ENCODE data around the gene PDCD4. TPM values are rescaled to one million over a fixed set of nuclear protein-coding genes. Genes with fewer than 3 reads are reported as not detected.

Gene PDCD4
- total and polyA plus RNA-seq, 10 of the 15 experiments (the other 5 are each of a cell fraction or from before 2014, with no cell fraction given): 101 to 372 (median 171) TPM

DNA sequence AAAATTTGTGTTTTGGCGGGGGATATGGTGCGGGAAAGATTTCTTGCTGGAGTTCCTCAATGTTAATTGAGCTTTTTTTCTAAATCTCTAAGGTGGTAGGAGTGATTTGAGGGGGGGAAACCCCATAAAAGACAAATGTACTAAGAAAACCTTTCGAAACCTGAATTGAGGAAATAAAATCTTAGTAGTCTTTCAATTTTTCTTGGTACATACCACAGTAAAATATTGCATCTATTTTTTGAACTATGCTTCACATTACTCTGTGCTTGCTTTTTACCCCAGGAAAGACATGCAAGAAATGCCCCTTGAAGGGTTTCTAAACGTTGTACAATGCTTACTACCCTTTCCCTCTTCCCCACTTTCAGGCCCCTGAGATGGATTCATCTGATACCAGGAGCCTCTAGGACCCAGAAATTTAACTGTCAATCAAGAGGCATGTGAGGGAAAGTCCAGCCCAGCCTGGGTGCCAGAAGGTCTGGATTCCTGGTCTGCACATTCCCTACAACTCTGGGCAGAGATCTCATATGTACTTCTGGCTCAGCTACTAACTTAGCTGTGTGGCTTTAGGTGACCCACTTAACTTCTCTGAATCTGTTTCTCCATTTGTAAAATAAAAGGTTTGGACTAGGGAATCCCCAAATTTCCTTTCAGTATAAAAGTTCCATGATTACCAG, 5.8 kb upstream of the PDCD4 start (continued):
- TF ChIP-seq MEF2A (IDR thresholded peaks at IDR 0.05; ENCODE audit: insufficient read depth, low read depth, low read length) (0 out of 2 replicates have a peak, but pooled peaks have one; percentile 6), HDAC2 (IDR thresholded peaks at IDR 0.05) (no peak), ATF7 (IDR thresholded peaks at IDR 0.05; ENCODE audit: low read depth) (peak; percentile 56), NR2F1 (conservative IDR thresholded peaks at IDR 0.05) (no peak), NR2C1 (IDR thresholded peaks at IDR 0.05) (no peak), MTA3 (IDR thresholded peaks at IDR 0.05; ENCODE audit: borderline replicate concordance, low read length) (no peak), ZZZ3 (IDR thresholded peaks at IDR 0.05; ENCODE audit: control insufficient read depth, insufficient read length, low read depth) (no peak), NFIC (IDR thresholded peaks at IDR 0.05; ENCODE audit: low read depth, low read length) (peak; percentile 46; the same call in 1 of the 2 replicates), KDM1A (IDR thresholded peaks at IDR 0.05; ENCODE audit: borderline replicate concordance) (0 out of 2 replicates have a peak, but pooled peaks have one; percentile 68), JUNB (IDR thresholded peaks at IDR 0.05) (peak; percentile 27), MTA2 (IDR thresholded peaks at IDR 0.05; ENCODE audit: low read depth) (peak; percentile 64), IKZF2 (IDR thresholded peaks at IDR 0.05) (peak; percentile 55 to 74; a peak in 3 of 4 replicates)
- TF ChIP-seq, protein P1, sequence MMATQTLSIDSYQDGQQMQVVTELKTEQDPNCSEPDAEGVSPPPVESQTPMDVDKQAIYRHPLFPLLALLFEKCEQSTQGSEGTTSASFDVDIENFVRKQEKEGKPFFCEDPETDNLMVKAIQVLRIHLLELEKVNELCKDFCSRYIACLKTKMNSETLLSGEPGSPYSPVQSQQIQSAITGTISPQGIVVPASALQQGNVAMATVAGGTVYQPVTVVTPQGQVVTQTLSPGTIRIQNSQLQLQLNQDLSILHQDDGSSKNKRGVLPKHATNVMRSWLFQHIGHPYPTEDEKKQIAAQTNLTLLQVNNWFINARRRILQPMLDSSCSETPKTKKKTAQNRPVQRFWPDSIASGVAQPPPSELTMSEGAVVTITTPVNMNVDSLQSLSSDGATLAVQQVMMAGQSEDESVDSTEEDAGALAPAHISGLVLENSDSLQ (IDR thresholded peaks at IDR 0.05): peak; percentile 94
- TF ChIP-seq, protein P2, sequence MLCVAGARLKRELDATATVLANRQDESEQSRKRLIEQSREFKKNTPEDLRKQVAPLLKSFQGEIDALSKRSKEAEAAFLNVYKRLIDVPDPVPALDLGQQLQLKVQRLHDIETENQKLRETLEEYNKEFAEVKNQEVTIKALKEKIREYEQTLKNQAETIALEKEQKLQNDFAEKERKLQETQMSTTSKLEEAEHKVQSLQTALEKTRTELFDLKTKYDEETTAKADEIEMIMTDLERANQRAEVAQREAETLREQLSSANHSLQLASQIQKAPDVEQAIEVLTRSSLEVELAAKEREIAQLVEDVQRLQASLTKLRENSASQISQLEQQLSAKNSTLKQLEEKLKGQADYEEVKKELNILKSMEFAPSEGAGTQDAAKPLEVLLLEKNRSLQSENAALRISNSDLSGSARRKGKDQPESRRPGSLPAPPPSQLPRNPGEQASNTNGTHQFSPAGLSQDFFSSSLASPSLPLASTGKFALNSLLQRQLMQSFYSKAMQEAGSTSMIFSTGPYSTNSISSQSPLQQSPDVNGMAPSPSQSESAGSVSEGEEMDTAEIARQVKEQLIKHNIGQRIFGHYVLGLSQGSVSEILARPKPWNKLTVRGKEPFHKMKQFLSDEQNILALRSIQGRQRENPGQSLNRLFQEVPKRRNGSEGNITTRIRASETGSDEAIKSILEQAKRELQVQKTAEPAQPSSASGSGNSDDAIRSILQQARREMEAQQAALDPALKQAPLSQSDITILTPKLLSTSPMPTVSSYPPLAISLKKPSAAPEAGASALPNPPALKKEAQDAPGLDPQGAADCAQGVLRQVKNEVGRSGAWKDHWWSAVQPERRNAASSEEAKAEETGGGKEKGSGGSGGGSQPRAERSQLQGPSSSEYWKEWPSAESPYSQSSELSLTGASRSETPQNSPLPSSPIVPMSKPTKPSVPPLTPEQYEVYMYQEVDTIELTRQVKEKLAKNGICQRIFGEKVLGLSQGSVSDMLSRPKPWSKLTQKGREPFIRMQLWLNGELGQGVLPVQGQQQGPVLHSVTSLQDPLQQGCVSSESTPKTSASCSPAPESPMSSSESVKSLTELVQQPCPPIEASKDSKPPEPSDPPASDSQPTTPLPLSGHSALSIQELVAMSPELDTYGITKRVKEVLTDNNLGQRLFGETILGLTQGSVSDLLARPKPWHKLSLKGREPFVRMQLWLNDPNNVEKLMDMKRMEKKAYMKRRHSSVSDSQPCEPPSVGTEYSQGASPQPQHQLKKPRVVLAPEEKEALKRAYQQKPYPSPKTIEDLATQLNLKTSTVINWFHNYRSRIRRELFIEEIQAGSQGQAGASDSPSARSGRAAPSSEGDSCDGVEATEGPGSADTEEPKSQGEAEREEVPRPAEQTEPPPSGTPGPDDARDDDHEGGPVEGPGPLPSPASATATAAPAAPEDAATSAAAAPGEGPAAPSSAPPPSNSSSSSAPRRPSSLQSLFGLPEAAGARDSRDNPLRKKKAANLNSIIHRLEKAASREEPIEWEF (IDR thresholded peaks at IDR 0.05; ENCODE audit: insufficient replicate concordance, low read depth, low read length): no peak
- TF ChIP-seq, protein P3, sequence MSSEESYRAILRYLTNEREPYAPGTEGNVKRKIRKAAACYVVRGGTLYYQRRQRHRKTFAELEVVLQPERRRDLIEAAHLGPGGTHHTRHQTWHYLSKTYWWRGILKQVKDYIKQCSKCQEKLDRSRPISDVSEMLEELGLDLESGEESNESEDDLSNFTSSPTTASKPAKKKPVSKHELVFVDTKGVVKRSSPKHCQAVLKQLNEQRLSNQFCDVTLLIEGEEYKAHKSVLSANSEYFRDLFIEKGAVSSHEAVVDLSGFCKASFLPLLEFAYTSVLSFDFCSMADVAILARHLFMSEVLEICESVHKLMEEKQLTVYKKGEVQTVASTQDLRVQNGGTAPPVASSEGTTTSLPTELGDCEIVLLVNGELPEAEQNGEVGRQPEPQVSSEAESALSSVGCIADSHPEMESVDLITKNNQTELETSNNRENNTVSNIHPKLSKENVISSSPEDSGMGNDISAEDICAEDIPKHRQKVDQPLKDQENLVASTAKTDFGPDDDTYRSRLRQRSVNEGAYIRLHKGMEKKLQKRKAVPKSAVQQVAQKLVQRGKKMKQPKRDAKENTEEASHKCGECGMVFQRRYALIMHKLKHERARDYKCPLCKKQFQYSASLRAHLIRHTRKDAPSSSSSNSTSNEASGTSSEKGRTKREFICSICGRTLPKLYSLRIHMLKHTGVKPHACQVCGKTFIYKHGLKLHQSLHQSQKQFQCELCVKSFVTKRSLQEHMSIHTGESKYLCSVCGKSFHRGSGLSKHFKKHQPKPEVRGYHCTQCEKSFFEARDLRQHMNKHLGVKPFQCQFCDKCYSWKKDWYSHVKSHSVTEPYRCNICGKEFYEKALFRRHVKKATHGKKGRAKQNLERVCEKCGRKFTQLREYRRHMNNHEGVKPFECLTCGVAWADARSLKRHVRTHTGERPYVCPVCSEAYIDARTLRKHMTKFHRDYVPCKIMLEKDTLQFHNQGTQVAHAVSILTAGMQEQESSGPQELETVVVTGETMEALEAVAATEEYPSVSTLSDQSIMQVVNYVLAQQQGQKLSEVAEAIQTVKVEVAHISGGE (CRISPR knock-in tag; IDR thresholded peaks at IDR 0.05): no peak
- TF ChIP-seq, protein P4, sequence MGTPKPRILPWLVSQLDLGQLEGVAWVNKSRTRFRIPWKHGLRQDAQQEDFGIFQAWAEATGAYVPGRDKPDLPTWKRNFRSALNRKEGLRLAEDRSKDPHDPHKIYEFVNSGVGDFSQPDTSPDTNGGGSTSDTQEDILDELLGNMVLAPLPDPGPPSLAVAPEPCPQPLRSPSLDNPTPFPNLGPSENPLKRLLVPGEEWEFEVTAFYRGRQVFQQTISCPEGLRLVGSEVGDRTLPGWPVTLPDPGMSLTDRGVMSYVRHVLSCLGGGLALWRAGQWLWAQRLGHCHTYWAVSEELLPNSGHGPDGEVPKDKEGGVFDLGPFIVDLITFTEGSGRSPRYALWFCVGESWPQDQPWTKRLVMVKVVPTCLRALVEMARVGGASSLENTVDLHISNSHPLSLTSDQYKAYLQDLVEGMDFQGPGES (IDR thresholded peaks at IDR 0.05): no peak
- TF ChIP-seq, protein P5, sequence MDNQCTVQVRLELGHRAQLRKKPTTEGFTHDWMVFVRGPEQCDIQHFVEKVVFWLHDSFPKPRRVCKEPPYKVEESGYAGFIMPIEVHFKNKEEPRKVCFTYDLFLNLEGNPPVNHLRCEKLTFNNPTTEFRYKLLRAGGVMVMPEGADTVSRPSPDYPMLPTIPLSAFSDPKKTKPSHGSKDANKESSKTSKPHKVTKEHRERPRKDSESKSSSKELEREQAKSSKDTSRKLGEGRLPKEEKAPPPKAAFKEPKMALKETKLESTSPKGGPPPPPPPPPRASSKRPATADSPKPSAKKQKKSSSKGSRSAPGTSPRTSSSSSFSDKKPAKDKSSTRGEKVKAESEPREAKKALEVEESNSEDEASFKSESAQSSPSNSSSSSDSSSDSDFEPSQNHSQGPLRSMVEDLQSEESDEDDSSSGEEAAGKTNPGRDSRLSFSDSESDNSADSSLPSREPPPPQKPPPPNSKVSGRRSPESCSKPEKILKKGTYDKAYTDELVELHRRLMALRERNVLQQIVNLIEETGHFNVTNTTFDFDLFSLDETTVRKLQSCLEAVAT (IDR thresholded peaks at IDR 0.05): no peak

Measured in GM12878 (cell line).